Sciatic nerve (tissue), 2 donors: ENCODE measurements around the gene CBX8. TPM values are rescaled to one million over a fixed set of nuclear protein-coding genes. Genes with fewer than 3 reads are reported as not detected.
A peak's percentile ranks its signal among the peaks of the same experiment; 100 is the strongest.

Experiments
- ATAC-seq: fragments of 200-7000 bp; cut with Tn5 transposase; one replicate; pipeline ENCODE4 v1.9.1; 2020; ENCODE audit warnings: mild to moderate bottlenecking, moderate library complexity
- DNase-seq: peaks from one replicate; pipeline ENCODE4 v3.0.0-alpha.2; 2020; ENCODE audit warnings: low spot score
- intact Hi-C: fragments of 100-400 bp; cut with DNase I; formaldehyde crosslinking; loops from one replicate; pipeline ENCODE4 v1.14.2; 2022
- total RNA-seq: library from RNA; stranded (reverse); fragmentation: NEBNext Ultra II Directional; extraction: Animal tissue kit (Norgen Biotek cat#: 25700); gene quantifications from one replicate; pipeline ENCODE4 v1.2.1, GENCODE V29; 2021
- donor health status: DM: no; HTN: no; CAD: no.
- donor health status: DM: no; HTN: no; CAD: no.

CBX8 gene
- total RNA-seq, 1 donor from 2014 or later: 2.0 TPM

- DNase-seq (no peak), ATAC-seq (peak; percentile 13)
- intact Hi-C loops: loop anchor here (5.0 kb wide), 1 partner anchor 646 kb away; no protein-coding TSS in a partner anchor
These were observed 14.4 kb upstream of the CBX8 start for GRCh38 chr17:79811011-79811867.

GRCh38 chr17:79810130-79811010 lies 13.5 kb upstream of the CBX8 start:
- ATAC-seq (peak; percentile 65), DNase-seq (no peak)
- intact Hi-C loops: loop anchor here (5.0 kb wide), 1 partner anchor 647 kb away; no protein-coding TSS in a partner anchor

GRCh38 chr17:79809530-79810129 lies 12.8 kb upstream of the CBX8 start:
- no peak for ATAC-seq
- intact Hi-C loops: loop anchor here (5.0 kb wide), 1 partner anchor 648 kb away; no protein-coding TSS in a partner anchor

GRCh38 chr17:79808763-79809529 lies 12.1 kb upstream of the CBX8 start:
- intact Hi-C loops: no loop called here
- ATAC-seq (peak; percentile 29), DNase-seq (no peak)

More at GRCh38 chr17:79809530-79810129, 12.8 kb upstream of the CBX8 start:
- DNase-seq: no peak

- ATAC-seq: no peak
- intact Hi-C loops: no loop called here
These were observed 10.2 kb upstream of the CBX8 start for GRCh38 chr17:79806863-79807720.

GRCh38 chr17:79806446-79806760 lies 9.5 kb upstream of the CBX8 start:
- intact Hi-C loops: no loop called here
- ATAC-seq (no peak), DNase-seq (no peak)

More at GRCh38 chr17:79806863-79807720, 10.2 kb upstream of the CBX8 start:
- no peak for DNase-seq

GRCh38 chr17:79804856-79805696 lies 8.2 kb upstream of the CBX8 start:
- no peak for ATAC-seq
- intact Hi-C loops: no loop called here
- no peak for DNase-seq

GRCh38 chr17:79803997-79804855 lies 7.3 kb upstream of the CBX8 start:
- DNase-seq (no peak), ATAC-seq (no peak)
- intact Hi-C loops: no loop called here

GRCh38 chr17:79803421-79803996 lies 6.6 kb upstream of the CBX8 start:
- no peak for ATAC-seq
- no peak for DNase-seq
- intact Hi-C loops: no loop called here

GRCh38 chr17:79802736-79803420 lies 6.0 kb upstream of the CBX8 start:
- DNase-seq (no peak), ATAC-seq (no peak)
- intact Hi-C loops: no loop called here

- DNase-seq: no peak
- intact Hi-C loops: no loop called here
- no peak for ATAC-seq
These were observed 5.3 kb upstream of the CBX8 start for GRCh38 chr17:79802039-79802735.

GRCh38 chr17:79801156-79802038 lies 4.5 kb upstream of the CBX8 start:
- ATAC-seq: no peak
- intact Hi-C loops: no loop called here

GRCh38 chr17:79800325-79801155 lies 3.7 kb upstream of the CBX8 start:
- no peak for ATAC-seq
- DNase-seq: no peak
- intact Hi-C loops: no loop called here

More at GRCh38 chr17:79801156-79802038, 4.5 kb upstream of the CBX8 start:
- no peak for DNase-seq
